PFSK-1 (cell line): ENCODE data around the gene ZC3H4.

Experiments
- POLR2AphosphoS5 ChIP-seq: IDR thresholded peaks from 2 replicates; pipeline ENCODE4 v1.6.1; 2012; ENCODE audit warnings: low read depth, mild to moderate bottlenecking, control low read depth, low read length, moderate library complexity
- TAF1 ChIP-seq: IDR thresholded peaks from 2 replicates; pipeline ENCODE4 v1.6.1; 2012; ENCODE audit warnings: low read length, control low read depth, borderline replicate concordance; ENCODE audit not compliant: insufficient read depth

- TF ChIP-seq POLR2AphosphoS5 (no peak), TAF1 (no peak)
Measured at GRCh38 chr19:47152632-47153031, 39.1 kb upstream of the ZC3H4 start.
